Endothelial cell of umbilical vein (primary cell): ENCODE data around the gene LCN12.

Experiments used
- EZH2 ChIP-seq: IDR thresholded peaks from 2 replicates; pipeline ENCODE4 v1.6.1; 2012; ENCODE audit warnings: borderline replicate concordance, low read depth, mild to moderate bottlenecking, moderate library complexity, low read length, inconsistent platforms; ENCODE audit not compliant: severe bottlenecking
- FOS ChIP-seq: IDR thresholded peaks from 2 replicates; pipeline ENCODE4 v1.6.1; 2011; ENCODE audit warnings: mild to moderate bottlenecking, low read length, moderate library complexity, borderline replicate concordance; ENCODE audit not compliant: insufficient read depth
- JUN ChIP-seq: IDR thresholded peaks from 2 replicates; pipeline ENCODE4 v1.6.1; 2011; ENCODE audit warnings: borderline replicate concordance, low read depth; ENCODE audit not compliant: insufficient read length, insufficient read depth
- MYC ChIP-seq: IDR thresholded peaks from one replicate; pipeline ENCODE4 v1.6.1; 2011; ENCODE audit warnings: mild to moderate bottlenecking, low read depth, low read length
- POLR2A ChIP-seq: IDR thresholded peaks from 2 replicates; pipeline ENCODE4 v1.6.1; 2012; ENCODE audit warnings: low read depth, mild to moderate bottlenecking, control low read depth, low read length
- POLR2AphosphoS5 ChIP-seq: IDR thresholded peaks from 2 replicates; pipeline ENCODE4 v1.6.1; 2012; ENCODE audit warnings: low read depth, mild to moderate bottlenecking, control low read depth, low read length, moderate library complexity; ENCODE audit not compliant: insufficient read depth
- TF ChIP-seq, protein P1 (sequence below), 2 donors: IDR thresholded peaks; 1 replicate in 1 of 2; 2 replicates in 1 of 2; pipeline ENCODE4 v1.5.1; 2011; ENCODE audit warnings: low read length in 2 of 2, mild to moderate bottlenecking in 2 of 2, moderate library complexity in 2 of 2, control low read depth in 1 of 2, inconsistent platforms in 1 of 2, low read depth in 1 of 2; ENCODE audit not compliant: insufficient read depth in 1 of 2; ENCODE audit errors: extremely low read depth in 1 of 2
- TF ChIP-seq, protein P2 (sequence below): IDR thresholded peaks from 2 replicates; pipeline ENCODE4 v1.6.1; 2011; ENCODE audit not compliant: insufficient read depth, insufficient read length

DNA sequence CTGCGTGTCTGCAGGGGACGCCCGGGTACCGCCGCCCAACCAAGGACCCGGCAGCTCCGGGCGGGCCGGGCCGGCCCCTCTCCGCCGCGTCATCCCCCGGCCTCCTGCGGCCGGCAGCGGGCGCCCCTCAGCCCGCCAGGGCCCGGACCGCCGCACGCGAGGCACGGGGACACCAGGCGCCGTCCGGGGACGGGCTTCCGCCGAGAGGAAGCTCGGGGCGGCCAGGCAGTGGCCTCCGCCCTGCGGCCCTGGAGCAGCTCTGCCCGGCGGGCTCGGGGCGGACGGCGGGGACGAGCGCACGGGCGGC is 7.9 kb upstream of the LCN12 start:
- TF ChIP-seq, protein P1, sequence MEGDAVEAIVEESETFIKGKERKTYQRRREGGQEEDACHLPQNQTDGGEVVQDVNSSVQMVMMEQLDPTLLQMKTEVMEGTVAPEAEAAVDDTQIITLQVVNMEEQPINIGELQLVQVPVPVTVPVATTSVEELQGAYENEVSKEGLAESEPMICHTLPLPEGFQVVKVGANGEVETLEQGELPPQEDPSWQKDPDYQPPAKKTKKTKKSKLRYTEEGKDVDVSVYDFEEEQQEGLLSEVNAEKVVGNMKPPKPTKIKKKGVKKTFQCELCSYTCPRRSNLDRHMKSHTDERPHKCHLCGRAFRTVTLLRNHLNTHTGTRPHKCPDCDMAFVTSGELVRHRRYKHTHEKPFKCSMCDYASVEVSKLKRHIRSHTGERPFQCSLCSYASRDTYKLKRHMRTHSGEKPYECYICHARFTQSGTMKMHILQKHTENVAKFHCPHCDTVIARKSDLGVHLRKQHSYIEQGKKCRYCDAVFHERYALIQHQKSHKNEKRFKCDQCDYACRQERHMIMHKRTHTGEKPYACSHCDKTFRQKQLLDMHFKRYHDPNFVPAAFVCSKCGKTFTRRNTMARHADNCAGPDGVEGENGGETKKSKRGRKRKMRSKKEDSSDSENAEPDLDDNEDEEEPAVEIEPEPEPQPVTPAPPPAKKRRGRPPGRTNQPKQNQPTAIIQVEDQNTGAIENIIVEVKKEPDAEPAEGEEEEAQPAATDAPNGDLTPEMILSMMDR (IDR thresholded peaks at IDR 0.05; ENCODE audit: extremely low read depth in 1 of 2, insufficient read depth in 1 of 2, low read depth in 1 of 2, low read length in 2 of 2) = no peak
- TF ChIP-seq POLR2AphosphoS5 (no peak), MYC (no peak), POLR2A (peak; percentile 85), EZH2 (no peak), FOS (no peak), JUN (no peak)
- TF ChIP-seq, protein P2, sequence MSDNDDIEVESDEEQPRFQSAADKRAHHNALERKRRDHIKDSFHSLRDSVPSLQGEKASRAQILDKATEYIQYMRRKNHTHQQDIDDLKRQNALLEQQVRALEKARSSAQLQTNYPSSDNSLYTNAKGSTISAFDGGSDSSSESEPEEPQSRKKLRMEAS = no peak
